Measurements from ENCODE around the gene SEC23A. TPM values are rescaled to one million over a fixed set of nuclear protein-coding genes. Genes with fewer than 3 reads are reported as not detected.
A peak's percentile ranks its signal among the peaks of the same experiment; 100 is the strongest.

SEC23A gene
- total RNA-seq, 5 donors from 2014 or later (not counting 1 experiment from before 2014, with no cell fraction given), result 42.5 to 58.2 (median 49.3) TPM

DNA sequence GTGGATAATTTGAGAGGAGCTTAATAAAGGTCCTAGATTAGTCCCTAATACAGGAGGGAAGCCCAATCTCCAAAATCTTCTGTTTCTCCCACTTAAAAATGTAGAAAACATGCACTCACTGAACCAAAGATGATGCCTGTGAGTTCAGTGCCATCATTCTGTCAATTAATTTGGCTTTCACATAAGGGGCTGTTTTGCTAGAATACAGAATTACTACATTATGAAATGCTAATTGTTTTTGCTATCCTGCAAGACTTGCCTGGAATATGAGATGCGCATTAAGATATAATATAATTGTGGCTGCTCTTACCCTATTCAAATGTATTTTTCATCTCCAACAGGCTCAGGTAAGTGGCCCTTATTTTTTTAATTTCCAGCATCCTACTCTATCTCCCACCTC, 111.7 kb downstream of the SEC23A start:
- H3K9me3 Mint-ChIP-seq, result peaks cover 0 to 4% (median 0%) of the 10 kb centered on the region in 3 donors
- Histone ChIP-seq H3K27me3 (replicated peaks in 1 of 2; ENCODE audit: control insufficient read depth in 2 of 2, extremely low read depth in 1 of 2, insufficient read depth in 2 of 2, low read length in 1 of 2) (no peaks in the 10 kb centered on the region), H3K4me3 (ENCODE audit: control insufficient read depth in 1 of 2, extremely low read depth in 1 of 2, low read length in 1 of 2) (no peak overlapping the region), H3K9me3 (no peaks in the 10 kb centered on the region), H3K4me1 (ENCODE audit: control insufficient read depth in 1 of 2, extremely low read depth in 1 of 2, insufficient read depth in 2 of 2, low read length in 2 of 2) (no peaks in the 10 kb centered on the region), H3K36me3 (ENCODE audit: control insufficient read depth in 2 of 2, extremely low read depth in 1 of 2, insufficient read depth in 1 of 2, low read length in 1 of 2) (no peaks in the 10 kb centered on the region), H3K27ac (ENCODE audit: low read length) (no peak overlapping the region)
- H3K27me3 Mint-ChIP-seq, result peaks cover 3 to 19% of the 10 kb centered on the region in 2 donors
- DNase-seq, result no peak
- H3K4me1 Mint-ChIP-seq, result peaks cover 9 to 14% (median 9%) of the 10 kb centered on the region in 3 donors
- CTCF ChIA-PET, result no interaction called here
- no peaks in the 10 kb centered on the region for H3K36me3 Mint-ChIP-seq
- ATAC-seq (replicated peaks in 1 of 4), result no peak
- no peak overlapping the region for H3K27ac Mint-ChIP-seq
- POLR2A ChIA-PET, result no interaction called here
- no peak overlapping the region for H3K4me3 Mint-ChIP-seq
- WGBS (ENCODE audit: insufficient coverage), result 100% methylated on average over 1 of the region's 1 CpG

- DNase-seq, result peak in 1 of 35 experiments; percentile 3
These were observed 113.0 kb downstream of the SEC23A start for GRCh38 chr14:38989922-38990546.

GRCh38 chr14:38987781-38988180, 115.3 kb downstream of the SEC23A start:
- no peaks in the 10 kb centered on the region for H3K36me3 ChIP-seq (ENCODE audit: control insufficient read depth in 2 of 2, extremely low read depth in 1 of 2, insufficient read depth in 1 of 2, low read length in 1 of 2)
- Mint-ChIP-seq H3K27ac (no peak overlapping the region), H3K27me3 (peaks cover 1 to 20% of the 10 kb centered on the region in 2 donors), H3K4me3 (no peak overlapping the region), H3K4me1 (peaks cover 9 to 14% (median 9%) of the 10 kb centered on the region in 3 donors), H3K9me3 (peaks cover 0 to 4% (median 0%) of the 10 kb centered on the region in 3 donors), H3K36me3 (no peaks in the 10 kb centered on the region)
- no peak for ATAC-seq (replicated peaks in 1 of 4)
- no CpG with 5 or more reads among the region's 2 CpGs for WGBS (ENCODE audit: insufficient coverage)
- H3K27ac ChIP-seq (ENCODE audit: low read length), result no peak overlapping the region
- H3K4me1 ChIP-seq (ENCODE audit: control insufficient read depth in 1 of 2, extremely low read depth in 1 of 2, insufficient read depth in 2 of 2, low read length in 2 of 2), result no peaks in the 10 kb centered on the region
- ChIA-PET CTCF (no interaction called here), POLR2A (no interaction called here)
- no peak for DNase-seq
- no peaks in the 10 kb centered on the region for H3K9me3 ChIP-seq
- no peak overlapping the region for H3K4me3 ChIP-seq (ENCODE audit: control insufficient read depth in 1 of 2, extremely low read depth in 1 of 2, low read length in 1 of 2)
- H3K27me3 ChIP-seq (replicated peaks in 1 of 2; ENCODE audit: control insufficient read depth in 2 of 2, extremely low read depth in 1 of 2, insufficient read depth in 2 of 2, low read length in 1 of 2), result peaks cover 0 to 2% of the 10 kb centered on the region in 2 experiments

More at GRCh38 chr14:38989922-38990546, 113.0 kb downstream of the SEC23A start:
- Mint-ChIP-seq H3K27ac (no peak overlapping the region), H3K36me3 (no peaks in the 10 kb centered on the region), H3K9me3 (peaks cover 0 to 4% (median 0%) of the 10 kb centered on the region in 3 donors), H3K27me3 (peaks cover 3 to 16% of the 10 kb centered on the region in 2 donors), H3K4me3 (peak overlapping the region in 2 of 3 donors; percentile 13 to 17), H3K4me1 (peaks cover 9 to 14% (median 9%) of the 10 kb centered on the region in 3 donors)
- Histone ChIP-seq H3K4me1 (ENCODE audit: control insufficient read depth in 1 of 2, extremely low read depth in 1 of 2, insufficient read depth in 2 of 2, low read length in 2 of 2) (no peaks in the 10 kb centered on the region), H3K27me3 (replicated peaks in 1 of 2; ENCODE audit: control insufficient read depth in 2 of 2, extremely low read depth in 1 of 2, insufficient read depth in 2 of 2, low read length in 1 of 2) (no peaks in the 10 kb centered on the region), H3K36me3 (ENCODE audit: control insufficient read depth in 2 of 2, extremely low read depth in 1 of 2, insufficient read depth in 1 of 2, low read length in 1 of 2) (no peaks in the 10 kb centered on the region), H3K9me3 (no peaks in the 10 kb centered on the region), H3K4me3 (ENCODE audit: control insufficient read depth in 1 of 2, extremely low read depth in 1 of 2, low read length in 1 of 2) (no peak overlapping the region), H3K27ac (ENCODE audit: low read length) (no peak overlapping the region)
- ChIA-PET POLR2A (no interaction called here), CTCF (interaction anchor here in 1 of 2 donors (0.6 kb wide), 1 partner anchor 38 kb away, joined by 3 read pairs; no protein-coding TSS in a partner anchor)
- WGBS (ENCODE audit: insufficient coverage), result no CpG with 5 or more reads among the region's 2 CpGs
- no peak for ATAC-seq (replicated peaks in 1 of 4)

GRCh38 chr14:38982837-38983236, 120.2 kb downstream of the SEC23A start:
- Mint-ChIP-seq H3K27ac (no peak overlapping the region), H3K27me3 (peaks cover 18 to 33% of the 10 kb centered on the region in 2 donors), H3K4me3 (no peak overlapping the region), H3K36me3 (no peaks in the 10 kb centered on the region), H3K4me1 (no peaks in the 10 kb centered on the region), H3K9me3 (peaks cover 8% of the 10 kb centered on the region in 3 donors)
- no peaks in the 10 kb centered on the region for H3K36me3 ChIP-seq (ENCODE audit: control insufficient read depth in 2 of 2, extremely low read depth in 1 of 2, insufficient read depth in 1 of 2, low read length in 1 of 2)
- H3K9me3 ChIP-seq, result no peaks in the 10 kb centered on the region
- DNase-seq (no peak), ATAC-seq (replicated peaks in 1 of 4) (no peak)
- CTCF ChIA-PET, result no interaction called here
- H3K27me3 ChIP-seq (replicated peaks in 1 of 2; ENCODE audit: control insufficient read depth in 2 of 2, extremely low read depth in 1 of 2, insufficient read depth in 2 of 2, low read length in 1 of 2), result peaks cover 0 to 14% of the 10 kb centered on the region in 2 experiments
- H3K27ac ChIP-seq (ENCODE audit: low read length), result no peak overlapping the region
- WGBS (ENCODE audit: insufficient coverage), result no CpG with 5 or more reads among the region's 1 CpG
- no peaks in the 10 kb centered on the region for H3K4me1 ChIP-seq (ENCODE audit: control insufficient read depth in 1 of 2, extremely low read depth in 1 of 2, insufficient read depth in 2 of 2, low read length in 2 of 2)
- POLR2A ChIA-PET, result no interaction called here
- no peak overlapping the region for H3K4me3 ChIP-seq (ENCODE audit: control insufficient read depth in 1 of 2, extremely low read depth in 1 of 2, low read length in 1 of 2)

DNA sequence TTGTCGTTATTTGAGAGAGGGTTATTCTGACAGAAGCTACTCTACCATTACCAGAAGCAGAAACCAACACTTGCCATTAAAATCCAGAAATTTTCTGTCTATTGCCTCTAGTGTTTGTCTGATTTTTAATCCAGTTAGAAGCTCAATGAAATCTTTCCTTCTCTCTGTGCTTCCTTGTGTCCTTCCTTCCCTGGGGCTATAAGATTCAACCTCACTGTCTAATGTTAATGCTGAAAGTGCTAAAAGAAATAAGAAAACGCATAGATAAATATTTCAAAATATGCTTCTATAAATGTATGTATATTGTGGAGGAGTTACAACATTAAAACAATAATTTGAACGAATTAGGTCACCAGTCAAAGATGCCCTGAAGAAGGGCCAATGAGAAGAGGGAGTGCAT, 120.8 kb downstream of the SEC23A start:
- CTCF ChIA-PET, result no interaction called here
- Histone ChIP-seq H3K9me3 (no peaks in the 10 kb centered on the region), H3K27ac (ENCODE audit: low read length) (no peak overlapping the region), H3K36me3 (ENCODE audit: control insufficient read depth in 2 of 2, extremely low read depth in 1 of 2, insufficient read depth in 1 of 2, low read length in 1 of 2) (no peaks in the 10 kb centered on the region), H3K27me3 (replicated peaks in 1 of 2; ENCODE audit: control insufficient read depth in 2 of 2, extremely low read depth in 1 of 2, insufficient read depth in 2 of 2, low read length in 1 of 2) (peaks cover 0 to 14% of the 10 kb centered on the region in 2 experiments), H3K4me3 (ENCODE audit: control insufficient read depth in 1 of 2, extremely low read depth in 1 of 2, low read length in 1 of 2) (no peak overlapping the region), H3K4me1 (ENCODE audit: control insufficient read depth in 1 of 2, extremely low read depth in 1 of 2, insufficient read depth in 2 of 2, low read length in 2 of 2) (no peaks in the 10 kb centered on the region)
- POLR2A ChIA-PET, result no interaction called here
- peaks cover 9 to 12% (median 9%) of the 10 kb centered on the region in 3 donors for H3K9me3 Mint-ChIP-seq
- H3K36me3 Mint-ChIP-seq, result no peaks in the 10 kb centered on the region
- WGBS (ENCODE audit: insufficient coverage), result no CpG with 5 or more reads among the region's 3 CpGs
- ATAC-seq (replicated peaks in 1 of 4), result no peak
- H3K4me3 Mint-ChIP-seq, result no peak overlapping the region
- no peak for DNase-seq
- peaks cover 21 to 33% of the 10 kb centered on the region in 2 donors for H3K27me3 Mint-ChIP-seq
- no peaks in the 10 kb centered on the region for H3K4me1 Mint-ChIP-seq
- H3K27ac Mint-ChIP-seq, result no peak overlapping the region

Other genes starting within 250 kb of the SEC23A start
- 10 to 100 TPM; 12.4 to 17.1 (median 13.9) TPM for gene GEMIN2, start 11.1 kb upstream of the SEC23A start, total RNA-seq
- 10 to 100 TPM; 14.9 to 34.3 (median 30.1) TPM for gene TRAPPC6B, start 67.1 kb upstream of the SEC23A start, total RNA-seq
- 100 to 1,000 TPM in 2 of 5 donors, 10 to 100 TPM in 3; 80.2 to 136 (median 94.4) TPM for gene PNN, start 72.0 kb upstream of the SEC23A start, total RNA-seq
- gene MIA2, start 130.7 kb upstream of the SEC23A start, total RNA-seq, result 10 to 100 TPM; 24.8 to 28.3 (median 25.5) TPM

All from T-cell (primary cell).